Activated T-cell treated with anti-CD3 and anti-CD28 coated beads for 4 hours (primary cell): Measurements from ENCODE around the gene NSUN7.

Source experiments
- DNase-seq: peaks from one replicate; pipeline ENCODE4 v3.0.0-alpha.2; 2020

Gene NSUN7

DNA sequence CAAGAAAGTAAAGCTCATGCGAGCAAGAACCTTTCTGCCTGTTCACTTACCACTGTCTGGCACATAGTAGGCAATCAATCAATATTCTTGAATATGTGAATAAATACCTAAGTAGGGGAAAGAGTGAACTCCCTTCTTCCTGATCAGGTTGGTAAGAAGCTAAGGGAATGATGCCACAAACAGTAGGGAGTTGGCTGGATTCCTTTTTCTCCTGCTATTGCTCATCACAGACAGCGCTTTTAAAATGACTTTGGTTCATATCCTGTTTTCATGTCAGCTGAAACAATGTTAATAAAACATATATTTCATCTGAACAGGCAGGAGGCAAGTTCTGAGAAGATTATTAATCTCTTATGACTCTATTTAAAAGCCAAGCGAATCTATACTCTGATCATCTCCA, 99.2 kb downstream of the NSUN7 start:
- no peak for DNase-seq

DNA sequence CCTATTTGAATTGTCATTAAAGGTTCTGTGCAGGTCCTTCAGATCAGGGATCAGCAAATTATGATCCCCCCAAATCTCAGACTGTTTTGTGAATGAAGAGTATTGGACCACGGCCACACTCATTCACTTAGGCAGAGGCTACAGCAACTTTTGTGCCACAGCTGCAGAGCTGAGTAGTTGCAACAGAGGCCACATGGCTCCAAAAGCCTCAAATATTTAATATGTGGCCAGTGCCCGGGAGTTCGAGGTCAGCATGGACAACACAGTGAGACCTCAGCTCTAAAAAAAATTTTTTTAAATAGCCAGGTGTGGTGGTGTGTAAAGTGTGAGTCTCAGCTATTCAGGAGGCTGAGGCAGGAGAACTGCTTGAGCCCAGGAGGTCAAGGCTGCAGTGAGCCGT, 100.7 kb downstream of the NSUN7 start:
- DNase-seq, result no peak

DNA sequence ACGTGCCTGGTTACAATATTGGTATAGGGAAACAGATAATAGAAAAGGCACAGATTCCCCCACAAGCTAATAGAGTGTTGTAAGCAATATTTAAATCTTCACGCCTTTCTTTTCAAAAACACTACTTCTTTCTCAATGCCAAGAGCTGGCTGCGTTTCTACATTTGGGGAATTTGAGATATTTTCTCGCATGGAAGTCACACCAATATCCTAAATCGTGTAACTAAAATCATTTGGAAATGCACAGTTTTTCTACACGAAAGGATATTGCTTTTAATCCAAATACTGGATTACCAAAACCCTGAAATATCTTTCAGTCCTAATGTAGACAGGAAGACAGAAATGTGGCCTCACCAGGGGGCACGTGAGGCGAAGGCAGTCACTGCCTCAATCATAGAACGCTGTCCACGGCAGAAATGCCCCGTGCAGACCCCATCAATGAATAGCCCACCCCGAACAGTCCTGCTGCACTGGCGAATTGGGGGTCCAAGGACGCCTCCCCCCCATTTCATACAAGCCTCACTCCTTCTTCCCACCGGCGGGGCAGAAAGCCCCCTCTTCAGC, 106.6 kb downstream of the NSUN7 start:
- DNase-seq, result no peak

DNA sequence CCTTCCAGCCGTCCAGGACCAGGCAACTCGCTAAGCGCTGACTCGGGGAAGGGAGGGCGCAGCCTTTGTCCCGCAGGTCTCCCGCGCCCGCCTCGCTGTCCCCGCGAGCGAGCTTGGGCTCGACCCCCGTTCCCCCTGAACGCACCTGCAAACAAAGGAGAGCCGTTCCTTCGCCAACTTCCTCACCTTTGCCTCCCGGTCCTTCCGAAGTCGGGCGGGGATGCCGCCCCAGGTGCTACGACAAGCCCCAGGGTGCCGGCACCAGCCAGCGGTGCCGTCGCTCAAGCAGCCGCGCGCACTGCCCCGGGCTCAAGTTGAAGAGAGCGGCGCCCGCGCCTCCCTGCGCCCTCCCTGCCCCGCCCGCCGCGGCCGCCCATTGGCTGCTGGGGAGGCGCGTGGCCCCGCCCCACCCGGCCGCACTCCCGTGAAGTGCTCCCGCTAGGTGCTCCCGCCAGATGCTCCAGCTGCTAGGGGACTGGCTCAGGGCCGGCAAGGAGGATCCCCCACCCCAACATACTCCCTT, 107.1 kb downstream of the NSUN7 start:
- DNase-seq, result peak; percentile 33

DNA sequence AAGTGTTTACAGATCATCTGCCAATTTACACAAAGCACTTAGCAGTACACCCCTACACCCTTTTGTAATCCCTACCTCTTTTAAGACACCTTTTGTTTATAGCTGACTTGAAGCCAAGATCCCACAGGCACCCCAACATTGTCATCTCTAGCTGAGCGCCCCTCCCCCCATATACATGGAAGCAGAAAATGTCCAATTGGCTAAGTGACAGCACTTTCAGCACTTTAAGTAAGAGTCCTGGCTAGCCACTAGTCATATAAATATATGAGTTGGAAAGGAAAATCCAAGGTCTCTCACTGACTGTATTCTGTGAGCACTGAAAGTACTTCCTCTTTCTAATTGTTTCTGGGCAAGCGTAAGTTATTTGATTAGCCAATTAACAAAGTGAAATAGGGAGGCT, 108.2 kb downstream of the NSUN7 start:
- DNase-seq, result no peak

DNA sequence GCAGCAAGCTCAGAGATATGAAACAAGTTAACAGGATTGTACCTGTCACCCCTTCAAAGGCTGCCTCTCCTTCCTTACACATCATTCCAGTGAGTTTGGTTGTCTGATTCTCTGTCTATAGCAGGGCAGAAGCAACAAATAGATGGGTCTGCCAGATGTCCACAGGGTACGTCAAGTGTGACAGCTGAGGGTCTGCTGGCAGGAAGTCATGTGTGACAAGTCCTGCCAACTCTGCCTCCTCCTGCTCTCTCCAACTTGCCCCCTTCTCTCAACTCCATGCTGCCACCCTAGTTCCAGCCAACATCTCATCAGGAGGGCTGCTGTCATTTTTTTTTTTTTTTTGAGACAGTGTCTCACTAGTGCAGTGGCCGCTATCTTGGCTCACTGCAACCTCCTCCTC, 109.2 kb downstream of the NSUN7 start:
- DNase-seq, result no peak
